Stimulated activated naive CD8-positive, alpha-beta T cell treated with anti-CD3 and anti-CD28 coated beads, Interleukin-15, Interleukin-2, amounts not matched to agents 100 U/mL and 50 U/mL, for 24 hours (primary cell): ENCODE results near the gene ALKBH3.
A peak's percentile ranks its signal among the peaks of the same experiment; 100 is the strongest.

Source experiments
- ATAC-seq: fragments of 150-1000 bp; cut with Tn5 transposase; one replicate; pipeline ENCODE4 v1.10.0; 2021
- DNase-seq: peaks from one replicate; pipeline ENCODE4 v3.0.0; 2021

ALKBH3 gene

DNA sequence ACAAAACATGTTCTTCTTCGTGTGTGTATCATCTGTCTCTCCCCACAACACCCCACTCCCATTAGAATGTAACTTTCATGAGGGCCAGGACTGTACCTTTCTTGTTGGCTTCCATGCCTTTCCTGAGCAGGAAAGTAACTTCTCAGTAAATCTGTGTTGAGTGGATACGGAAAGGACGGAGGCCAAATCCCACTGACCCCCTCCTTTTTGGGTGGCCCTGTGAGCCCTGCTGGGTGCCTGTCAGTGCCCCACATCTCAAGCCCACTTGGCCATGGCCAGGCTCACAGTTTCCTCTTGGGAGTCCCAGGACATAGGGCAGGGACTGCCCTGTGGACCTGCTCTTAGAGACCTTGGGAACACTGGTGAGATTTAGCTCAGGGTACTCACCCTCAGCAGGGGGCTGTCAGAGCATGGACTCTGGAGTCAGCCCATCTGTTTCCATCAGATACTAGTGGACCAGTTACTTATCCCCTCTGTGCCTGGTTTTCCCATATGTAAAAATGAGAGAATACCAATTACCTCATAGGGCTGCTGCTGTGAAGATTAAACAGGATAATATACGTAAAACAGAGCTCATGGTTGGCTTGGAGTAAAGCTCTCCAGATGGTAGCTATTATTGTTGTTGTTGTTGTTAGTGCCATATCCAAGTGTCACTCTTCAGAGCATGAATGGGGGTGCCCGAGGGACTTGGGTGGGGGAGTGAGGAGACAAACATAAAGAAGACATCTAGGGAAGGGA is 60.8 kb downstream of the ALKBH3 start:
- ATAC-seq (no peak), DNase-seq (no peak)

DNA sequence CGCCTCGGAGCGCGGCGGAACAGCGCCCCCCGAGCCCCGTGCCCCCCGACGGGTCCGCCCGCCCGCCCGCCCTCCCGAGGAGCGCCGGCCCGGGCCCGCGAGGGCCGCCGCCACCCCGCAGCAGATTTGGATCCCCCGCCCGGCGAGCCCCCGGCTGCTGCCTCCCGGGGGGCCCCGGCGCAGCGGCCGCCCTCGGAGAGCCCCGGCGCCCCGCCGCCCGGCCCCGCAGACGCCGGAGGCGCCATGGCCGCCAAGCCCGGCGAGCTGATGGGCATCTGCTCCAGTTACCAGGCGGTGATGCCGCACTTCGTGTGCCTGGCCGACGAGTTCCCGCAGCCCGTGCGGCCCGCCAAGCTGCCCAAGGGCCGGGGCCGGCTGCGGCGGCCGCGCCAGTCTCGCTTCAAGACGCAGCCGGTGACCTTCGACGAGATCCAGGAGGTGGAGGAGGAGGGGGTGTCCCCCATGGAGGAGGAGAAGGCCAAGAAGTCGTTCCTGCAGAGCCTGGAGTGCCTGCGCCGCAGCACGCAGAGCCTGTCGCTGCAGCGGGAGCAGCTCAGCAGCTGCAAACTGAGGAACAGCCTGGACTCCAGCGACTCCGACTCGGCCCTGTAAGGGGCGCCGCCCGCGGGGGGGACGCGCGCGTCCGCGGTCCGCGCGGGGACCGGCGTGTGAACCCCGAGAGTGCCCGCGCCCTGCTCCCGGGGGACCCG is 62.2 kb downstream of the ALKBH3 start:
- ATAC-seq, result no peak

DNA sequence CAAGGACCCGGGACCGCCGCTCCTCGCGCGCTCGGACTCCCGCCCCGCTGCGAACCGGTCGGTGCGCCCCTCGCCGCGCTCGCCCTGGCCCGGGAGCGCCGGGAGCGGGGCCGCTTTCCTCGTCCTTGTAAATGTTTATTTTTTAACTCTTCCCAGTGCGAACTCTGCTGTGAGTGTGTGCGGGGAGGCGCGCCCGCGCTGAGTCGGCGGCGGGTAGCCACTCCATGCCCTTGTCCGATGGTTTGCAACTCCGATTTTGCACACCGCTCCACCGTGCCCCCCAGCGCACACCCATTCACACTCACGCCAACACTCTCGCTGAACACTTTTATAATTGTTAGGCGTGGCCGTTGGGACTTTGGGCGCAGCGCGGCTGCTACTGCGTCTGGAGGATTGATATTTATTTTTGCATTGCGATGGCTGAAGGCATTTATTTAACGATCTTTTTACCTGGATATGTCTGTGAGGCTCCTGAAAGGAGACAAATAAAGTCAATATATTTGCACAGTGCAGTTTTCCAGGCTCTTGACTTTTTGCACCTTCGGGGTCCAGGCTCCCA is 62.8 kb downstream of the ALKBH3 start:
- DNase-seq (no peak), ATAC-seq (no peak)

More for the DNA sequence above, 62.2 kb downstream of the ALKBH3 start:
- DNase-seq, result peak; percentile 24

DNA sequence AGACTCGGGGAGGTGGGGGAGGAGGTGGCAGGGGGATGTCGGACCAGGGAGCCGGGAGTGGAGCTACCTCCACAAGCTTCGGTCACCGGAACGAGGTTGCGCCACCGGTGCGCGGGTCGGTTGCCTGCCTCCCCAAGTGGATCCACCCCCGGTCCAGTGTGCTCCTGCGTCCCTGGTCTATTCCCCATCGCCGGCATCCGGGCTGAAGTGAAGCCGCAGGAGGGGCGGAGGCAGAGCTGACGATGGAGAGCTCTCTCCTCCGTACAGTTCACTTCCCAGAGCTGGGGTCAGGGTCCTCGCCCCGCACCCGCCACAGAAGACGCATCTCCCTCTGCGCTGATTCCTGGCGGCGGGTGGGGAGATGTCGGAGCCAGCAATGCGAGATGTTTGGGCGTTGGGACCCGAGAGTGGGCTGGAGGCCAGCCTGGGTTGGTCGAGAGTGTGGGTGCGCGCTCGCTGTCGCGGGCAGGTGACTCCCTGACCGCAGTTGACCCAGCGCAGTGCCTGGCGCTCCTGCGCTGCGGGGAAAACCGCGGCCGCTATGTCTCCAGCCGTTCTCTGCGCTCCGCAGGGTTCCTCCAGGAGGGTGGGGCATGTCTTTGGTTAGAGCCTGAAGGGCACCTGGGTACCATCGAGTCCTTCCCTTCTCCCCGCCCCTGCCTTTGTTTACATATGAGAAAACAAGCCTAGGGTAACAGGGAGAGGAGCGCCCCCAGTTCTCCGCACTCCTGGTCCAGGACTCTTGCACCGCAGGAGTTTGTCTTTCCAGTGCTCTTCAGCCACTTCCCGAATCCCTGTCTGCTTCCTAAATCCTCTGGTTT is 63.5 kb downstream of the ALKBH3 start:
- ATAC-seq, result peak; percentile 63
- DNase-seq, result peak; percentile 57

DNA sequence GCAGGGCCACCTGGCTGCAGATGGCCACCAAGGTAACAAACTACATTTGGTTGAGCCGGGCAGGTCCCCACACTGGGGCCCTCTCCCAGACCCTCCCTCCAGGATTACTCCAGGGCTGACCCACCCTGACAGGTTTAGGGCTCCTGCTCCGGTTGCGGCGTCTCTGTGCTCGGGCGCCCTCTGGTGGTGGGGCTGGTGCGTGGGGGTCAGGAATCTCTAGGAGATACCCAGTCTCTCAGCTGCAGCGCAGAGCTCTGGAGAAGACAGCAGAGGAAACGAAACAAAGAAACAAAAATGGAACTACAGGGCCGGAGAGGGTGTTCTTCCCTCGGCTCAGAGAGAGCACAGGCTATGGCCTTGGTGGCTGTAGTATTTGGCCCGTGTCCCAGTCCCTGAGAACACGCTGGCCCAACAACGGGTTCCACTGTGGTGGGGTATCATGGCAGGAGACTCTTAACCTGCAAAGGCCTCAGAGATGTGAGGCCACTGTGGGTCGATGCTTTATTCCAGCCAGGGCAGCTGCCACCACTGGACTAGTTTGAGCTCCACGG is 64.2 kb downstream of the ALKBH3 start:
- ATAC-seq (peak; percentile 30), DNase-seq (peak; percentile 86)

DNA sequence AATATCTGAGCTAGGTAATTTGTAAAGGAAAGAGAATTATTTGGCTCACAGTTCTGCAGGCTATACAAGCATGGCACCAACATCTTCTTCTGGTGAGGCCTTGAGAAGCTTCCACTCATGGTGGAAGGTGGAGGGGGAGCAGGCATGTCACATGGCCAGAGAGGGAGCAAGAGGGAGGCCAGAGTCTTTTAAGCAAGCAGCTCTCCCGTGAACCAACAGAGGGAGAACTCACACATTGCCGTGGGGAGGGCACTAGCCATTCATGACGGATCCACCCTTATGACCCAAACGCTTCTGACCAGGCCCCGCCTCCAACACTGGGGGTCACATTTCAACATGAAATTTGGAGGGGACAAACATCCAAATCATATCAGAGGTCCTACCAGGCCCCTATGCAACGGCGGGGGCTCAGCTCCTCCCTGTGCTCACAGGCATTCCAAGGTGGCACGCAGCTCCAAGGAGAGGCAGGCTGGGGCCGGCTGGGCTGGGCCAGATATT is 66.4 kb downstream of the ALKBH3 start:
- no peak for DNase-seq

DNA sequence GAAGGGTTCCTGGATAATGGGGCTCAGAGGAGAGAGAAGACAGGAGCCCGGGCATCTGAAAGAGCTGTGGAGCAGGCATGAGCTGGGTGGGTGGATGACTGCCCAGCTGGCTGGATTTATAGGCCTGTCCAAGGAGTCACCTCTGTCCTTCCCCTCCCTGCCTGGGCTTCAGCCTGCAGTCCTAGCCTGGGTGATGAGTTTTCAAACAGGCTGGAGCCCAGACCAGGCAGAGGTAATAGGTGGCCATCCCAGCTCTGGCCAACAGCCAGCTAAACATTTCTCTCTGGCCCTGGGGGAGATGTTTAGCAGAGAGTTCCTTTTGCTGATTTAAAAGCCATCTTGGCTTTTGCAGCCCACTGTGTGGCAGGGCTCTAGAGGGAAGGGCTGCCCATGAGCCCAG is 67.2 kb downstream of the ALKBH3 start:
- ATAC-seq, result no peak

More for the DNA sequence above, 66.4 kb downstream of the ALKBH3 start:
- ATAC-seq, result no peak

DNA sequence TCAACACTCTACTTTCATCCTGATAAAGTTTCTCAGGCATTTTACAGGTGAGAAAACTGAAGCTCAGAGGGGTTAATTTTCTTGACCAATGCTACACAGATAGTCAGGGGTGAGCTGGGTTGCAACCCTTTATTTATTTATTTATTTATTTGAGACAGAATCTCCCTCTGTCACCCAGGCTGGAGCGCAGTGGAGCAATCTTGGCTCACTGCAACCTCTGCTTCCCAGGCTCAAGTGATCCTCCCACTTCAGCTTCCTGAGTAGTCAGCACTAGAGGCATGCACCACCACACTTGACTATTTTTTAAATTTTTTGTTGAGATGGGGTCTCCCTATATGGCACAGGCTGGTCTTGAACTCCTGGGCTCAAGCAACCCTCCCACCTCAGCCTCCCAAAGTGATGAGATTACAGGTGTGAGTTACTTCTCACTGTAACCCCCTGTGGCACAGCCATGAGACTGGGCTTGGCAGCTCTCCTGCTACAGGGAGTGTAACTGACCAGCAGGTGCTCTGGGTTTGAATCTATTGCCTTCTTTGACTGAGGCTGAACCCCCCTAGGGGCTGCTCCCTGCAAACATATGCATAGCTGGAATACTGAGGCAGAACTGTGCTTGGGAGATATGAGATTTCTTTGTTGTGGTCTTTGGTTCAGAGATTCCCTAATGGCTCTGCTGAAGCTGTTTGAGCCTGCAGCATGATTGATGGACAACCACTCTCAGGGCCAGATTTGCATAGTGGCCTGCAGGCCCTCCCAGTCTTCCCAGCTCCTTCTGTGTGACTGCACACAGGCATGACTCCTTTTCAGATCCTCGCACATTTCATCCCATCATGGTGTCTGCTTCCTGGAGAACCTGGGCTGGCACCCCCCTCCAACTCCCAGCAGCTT is 68.0 kb downstream of the ALKBH3 start:
- DNase-seq (no peak), ATAC-seq (no peak)

More for the DNA sequence above, 67.2 kb downstream of the ALKBH3 start:
- no peak for DNase-seq

DNA sequence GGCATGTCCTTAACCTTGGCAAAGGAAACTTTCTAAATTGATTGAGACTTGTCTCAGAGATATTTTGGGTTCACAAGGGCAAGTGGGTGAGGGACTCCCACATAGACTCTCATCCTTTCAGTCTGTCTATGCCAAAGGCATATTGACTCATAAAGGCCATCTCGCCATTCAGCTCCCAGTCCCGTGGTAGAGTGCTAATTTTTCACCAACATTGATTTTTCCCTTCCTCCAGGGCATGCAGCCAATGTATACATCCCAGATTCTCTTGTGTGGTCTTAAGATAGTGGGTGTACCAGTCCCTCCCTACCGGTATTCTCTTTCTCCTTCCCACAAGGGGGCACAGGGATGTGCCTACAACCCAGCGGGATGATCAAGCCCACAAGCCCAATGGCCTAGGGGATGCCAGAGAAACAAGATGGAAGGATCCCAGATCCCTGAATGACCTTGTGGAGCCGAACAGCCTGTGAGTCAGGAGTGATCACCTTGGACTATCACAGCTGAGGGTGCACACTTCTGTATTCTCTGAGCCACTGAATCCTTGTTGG is 69.8 kb downstream of the ALKBH3 start:
- DNase-seq, result no peak
- no peak for ATAC-seq

DNA sequence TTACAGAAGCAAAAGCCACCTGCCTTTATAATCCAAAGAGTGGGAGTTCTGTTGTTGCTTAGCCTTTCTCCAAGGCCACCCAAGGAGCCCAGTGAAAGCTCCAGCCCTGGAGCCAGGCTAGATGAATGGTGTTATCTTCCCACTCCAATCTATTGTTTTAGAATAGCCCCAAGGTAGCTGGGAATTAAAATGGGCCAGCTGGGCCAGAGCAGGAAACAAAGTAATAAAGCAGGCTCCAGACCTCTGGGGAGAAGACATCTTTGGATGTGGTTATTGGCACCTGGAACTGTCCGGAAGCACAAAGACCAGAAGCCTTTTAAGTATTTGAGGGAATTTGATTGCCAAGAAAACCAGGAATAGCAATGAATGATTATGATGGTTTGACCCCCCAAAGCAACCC is 70.6 kb downstream of the ALKBH3 start:
- ATAC-seq, result no peak

DNA sequence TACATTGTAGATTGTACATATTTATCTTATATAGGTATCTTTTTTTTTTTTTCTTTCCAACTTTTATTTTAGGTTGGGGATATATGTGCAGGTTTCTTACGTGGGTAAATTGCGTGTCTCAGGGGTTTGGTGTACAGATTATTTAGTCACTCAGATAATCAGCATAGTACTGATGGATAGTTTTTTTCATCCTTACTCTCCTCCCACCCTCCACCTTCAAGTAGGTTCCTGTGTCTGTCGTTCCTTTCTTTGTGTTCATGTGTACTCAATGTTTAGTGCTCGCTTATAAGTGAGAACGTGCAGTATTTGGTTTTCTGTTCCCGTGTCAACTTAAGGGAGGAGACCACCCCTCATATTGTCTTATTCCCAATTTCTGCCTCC is 71.4 kb downstream of the ALKBH3 start:
- ATAC-seq (no peak), DNase-seq (no peak)

More for the DNA sequence above, 70.6 kb downstream of the ALKBH3 start:
- DNase-seq, result no peak

DNA sequence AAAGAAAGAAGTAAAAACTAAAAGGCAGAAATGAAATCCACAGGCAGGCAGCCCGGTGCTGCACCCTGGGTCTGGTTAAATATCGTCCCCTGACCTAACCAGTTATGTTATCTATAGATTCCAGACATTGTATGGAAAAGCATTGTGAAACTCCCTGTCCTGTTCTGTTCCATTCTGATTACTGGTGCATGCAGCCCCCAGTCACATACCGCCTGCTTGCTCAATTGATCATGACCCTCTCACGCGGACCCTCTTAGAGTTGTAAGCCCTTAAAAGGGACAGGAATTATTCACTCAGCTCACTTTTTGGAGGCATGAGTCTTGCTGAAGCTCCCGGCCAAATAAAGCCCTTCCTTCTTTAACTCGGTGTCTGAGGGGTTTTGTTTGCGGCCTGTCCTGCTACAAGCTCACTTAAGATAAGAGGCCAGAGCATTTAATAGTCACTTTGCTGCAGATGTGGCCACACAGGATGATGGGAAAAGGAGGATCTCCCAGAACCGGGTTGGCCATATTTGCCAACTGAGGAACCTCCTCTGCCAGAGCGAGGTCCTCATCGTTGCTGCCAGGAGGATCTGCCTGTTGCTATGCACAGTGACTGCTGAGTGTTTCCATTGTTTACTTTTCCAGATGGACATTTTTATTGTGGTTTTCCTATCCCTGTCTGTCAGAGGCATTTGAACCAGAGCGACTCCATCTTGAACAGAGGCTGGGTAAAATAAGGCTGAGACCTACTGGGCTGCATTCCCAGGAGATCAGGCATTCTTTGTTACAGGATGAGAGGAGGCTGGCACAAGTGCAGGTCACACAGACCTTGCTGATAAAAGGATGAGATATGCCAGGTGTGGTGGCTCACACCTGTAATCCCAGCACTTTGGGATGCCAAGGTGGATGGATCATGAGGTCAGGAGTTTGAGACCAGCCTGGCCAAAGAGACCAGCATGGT is 72.0 kb downstream of the ALKBH3 start:
- no peak for ATAC-seq
- no peak for DNase-seq

DNA sequence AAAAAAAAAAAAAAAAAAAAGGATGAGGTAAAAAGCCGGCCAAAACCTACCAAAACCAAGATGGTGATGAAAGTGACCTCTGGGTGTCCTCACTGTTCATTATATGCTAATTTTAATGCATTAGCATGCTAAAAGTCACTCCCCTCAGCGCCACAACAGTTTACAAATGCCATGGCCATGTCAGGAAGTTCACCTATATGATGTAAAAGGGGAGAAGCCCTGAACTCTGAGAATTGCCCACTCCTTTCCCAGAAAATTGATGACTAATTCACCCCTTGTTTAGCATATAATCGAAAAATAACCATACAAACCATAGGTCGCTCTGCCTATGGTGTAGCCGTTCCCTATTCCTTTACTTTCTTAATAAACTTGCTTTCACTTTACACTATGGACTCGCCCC is 72.9 kb downstream of the ALKBH3 start:
- DNase-seq (no peak), ATAC-seq (no peak)

DNA sequence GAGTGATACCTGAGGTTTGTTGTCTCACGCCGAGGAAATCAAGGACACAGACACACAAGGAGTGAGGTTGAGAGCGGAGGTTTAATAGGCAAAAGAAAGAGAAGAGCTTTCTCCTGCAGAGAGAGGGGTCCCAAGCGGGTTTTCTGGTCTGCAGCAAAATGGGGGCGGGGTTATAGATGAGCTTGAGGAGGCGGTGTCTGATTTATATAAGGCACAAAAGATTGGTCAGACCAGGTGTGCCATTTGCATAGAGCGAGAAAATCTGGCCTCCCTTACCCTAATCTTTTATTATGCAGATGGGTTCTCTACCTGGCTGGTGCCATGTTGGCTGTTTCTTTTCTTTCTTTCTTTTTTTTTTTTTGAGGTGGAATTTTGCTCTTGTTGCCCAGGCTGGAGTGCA is 73.6 kb downstream of the ALKBH3 start:
- DNase-seq, result no peak
- ATAC-seq, result no peak

DNA sequence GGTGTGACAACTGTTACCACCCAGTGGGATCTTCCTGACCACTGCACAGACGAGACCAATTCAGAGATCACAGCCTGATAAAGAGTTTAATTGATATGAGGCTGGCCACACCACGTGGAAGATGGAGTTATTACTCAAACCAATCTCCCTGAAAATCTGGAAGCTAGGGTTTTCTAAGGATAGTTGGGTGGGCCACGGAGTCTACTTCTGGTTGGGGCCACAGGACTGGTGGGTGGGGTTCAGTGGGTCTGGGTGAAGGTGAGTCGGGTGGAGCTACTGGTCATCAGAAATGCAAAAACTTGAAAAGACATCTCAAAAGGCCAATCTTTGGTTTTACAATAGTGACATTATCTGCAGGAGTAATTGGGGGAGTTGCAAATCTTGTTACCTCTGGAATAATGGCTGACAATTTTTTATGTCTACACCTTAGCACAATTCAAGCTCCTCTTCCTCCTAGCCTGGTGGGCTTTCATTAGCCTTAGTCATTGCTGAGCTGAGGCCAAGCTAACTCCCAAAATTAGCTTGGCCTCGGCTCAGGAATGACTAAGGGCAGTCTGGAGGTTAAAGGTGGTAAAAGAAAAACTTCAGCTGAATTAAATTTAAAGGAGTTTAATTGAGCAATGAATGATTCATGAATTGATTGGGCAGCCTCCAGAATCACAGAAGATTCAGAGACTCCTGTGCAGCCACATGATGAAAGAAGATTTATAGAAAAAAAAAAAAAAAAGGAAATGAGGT is 74.9 kb downstream of the ALKBH3 start:
- ATAC-seq, result no peak
- no peak for DNase-seq

DNA sequence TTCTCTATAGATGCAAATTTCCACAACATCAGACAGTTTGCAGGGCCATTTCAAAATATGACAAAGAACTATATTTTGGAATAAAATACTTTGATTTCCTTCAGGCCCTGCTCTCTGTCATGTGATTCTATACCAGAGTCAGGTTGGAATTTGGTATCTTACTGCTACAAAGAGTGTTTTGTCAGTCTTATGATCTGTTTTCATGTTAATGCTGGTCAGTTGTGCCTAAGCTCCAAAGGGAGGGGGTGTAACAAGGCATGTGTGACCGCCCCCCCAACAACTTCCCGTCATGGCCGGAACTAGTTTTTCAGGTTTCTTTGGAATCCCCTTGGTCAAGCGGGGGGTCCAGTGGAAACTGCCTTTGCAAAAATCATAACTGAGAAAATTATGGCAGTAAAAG is 76.9 kb downstream of the ALKBH3 start:
- ATAC-seq, result no peak
- no peak for DNase-seq

DNA sequence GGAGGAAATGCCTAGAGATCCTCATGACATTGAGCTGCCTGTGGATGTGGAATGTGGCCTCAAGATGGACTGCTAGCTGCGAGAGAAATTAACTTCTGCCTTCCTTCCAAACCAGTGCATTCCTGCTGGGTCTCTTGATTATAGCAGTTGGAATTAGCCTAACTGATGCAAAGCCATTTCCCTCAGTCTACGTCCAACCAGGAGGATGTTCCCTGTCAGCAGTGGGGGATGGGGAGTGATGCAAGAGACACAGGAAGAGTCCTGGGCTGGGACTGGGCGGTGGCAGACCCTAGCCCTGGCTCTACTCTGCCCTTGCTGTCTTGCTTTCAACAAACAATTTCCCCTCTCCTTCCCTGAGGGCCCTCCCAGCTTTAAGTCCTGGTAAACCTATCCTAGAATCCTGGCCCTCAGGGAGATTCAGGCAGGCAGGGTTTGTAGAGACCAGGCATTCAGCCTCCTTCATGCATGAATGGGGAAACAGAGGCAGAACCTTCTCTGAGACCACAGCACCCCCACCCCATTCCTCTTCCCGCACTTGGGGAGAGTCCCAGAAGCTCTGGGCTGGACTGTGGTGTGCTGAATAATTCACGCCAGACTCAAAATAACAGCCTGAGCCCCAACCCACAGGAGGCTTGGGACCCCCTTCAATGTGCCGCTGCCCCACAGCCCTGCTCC is 78.8 kb downstream of the ALKBH3 start:
- no peak for DNase-seq

More for the DNA sequence above, 78.8 kb downstream of the ALKBH3 start:
- ATAC-seq, result no peak
